Stimulated activated CD4-positive, alpha-beta T cell treated with anti-CD3 and anti-CD28 coated beads, Interleukin-4, amount 100 ng/mL, for 1 hour (primary cell): ENCODE data around the gene NTSR1.

ENCODE experiments used
- DNase-seq: peaks from one replicate; pipeline ENCODE4 v3.0.0-alpha.2; 2020

NTSR1 gene

GRCh38 chr20:62708591-62709536 lies at the start of gene NTSR1:
Gene NTSR1, plus strand, starts transcription at chr20:62708836. Its CDS starts 372 bp downstream, at chr20:62709208.
- no peak for DNase-seq

- no peak for DNase-seq
Observed at GRCh38 chr20:62659488-62660239, 49.0 kb upstream of the NTSR1 start.

- no peak for DNase-seq
Observed at GRCh38 chr20:62660240-62660615, 48.4 kb upstream of the NTSR1 start.

GRCh38 chr20:62660768-62661167 lies 47.9 kb upstream of the NTSR1 start:
- no peak for DNase-seq

GRCh38 chr20:62661647-62662046 lies 47.0 kb upstream of the NTSR1 start:
- no peak for DNase-seq

- no peak for DNase-seq
Observed at GRCh38 chr20:62662422-62662821, 46.2 kb upstream of the NTSR1 start.

- DNase-seq, result no peak
Observed at GRCh38 chr20:62663145-62664018, 45.3 kb upstream of the NTSR1 start.

- no peak for DNase-seq
Observed at GRCh38 chr20:62664019-62664971, 44.3 kb upstream of the NTSR1 start.

- no peak for DNase-seq
Observed at GRCh38 chr20:62665153-62665754, 43.4 kb upstream of the NTSR1 start.

- no peak for DNase-seq
Observed at GRCh38 chr20:62665826-62666735, 42.6 kb upstream of the NTSR1 start.

- no peak for DNase-seq
Observed at GRCh38 chr20:62666736-62667529, 41.7 kb upstream of the NTSR1 start.

GRCh38 chr20:62667530-62668440 lies 40.9 kb upstream of the NTSR1 start:
- no peak for DNase-seq

GRCh38 chr20:62668441-62669027 lies 40.1 kb upstream of the NTSR1 start:
- peak; percentile 26 for DNase-seq

- no peak for DNase-seq
Observed at GRCh38 chr20:62669249-62669648, 39.4 kb upstream of the NTSR1 start.

GRCh38 chr20:62670156-62670555 lies 38.5 kb upstream of the NTSR1 start:
- no peak for DNase-seq

- DNase-seq, result no peak
Observed at GRCh38 chr20:62670998-62671397, 37.6 kb upstream of the NTSR1 start.

- no peak for DNase-seq
Observed at GRCh38 chr20:62671765-62672164, 36.9 kb upstream of the NTSR1 start.

GRCh38 chr20:62674370-62674769 lies 34.3 kb upstream of the NTSR1 start:
- DNase-seq, result no peak
